ENCODE results near the gene YIF1B.

Gene YIF1B

GRCh38 chr19:38335949-38336637 is 20.3 kb upstream of the YIF1B start:
- peak; percentile 81 for DNase-seq (ENCODE audit: low read depth)

GRCh38 chr19:38333245-38333644 is 17.5 kb upstream of the YIF1B start:
- DNase-seq (ENCODE audit: low read depth): no peak

GRCh38 chr19:38331728-38332127 is 16.0 kb upstream of the YIF1B start:
- DNase-seq (ENCODE audit: low read depth): no peak

GRCh38 chr19:38329651-38330050 is 13.9 kb upstream of the YIF1B start:
- no peak for DNase-seq (ENCODE audit: low read depth)

GRCh38 chr19:38326591-38326990 is 10.8 kb upstream of the YIF1B start:
- no peak for DNase-seq (ENCODE audit: low read depth)

- DNase-seq (ENCODE audit: low read depth): no peak
Observed at GRCh38 chr19:38324431-38324830, 8.7 kb upstream of the YIF1B start.

GRCh38 chr19:38323291-38323690 is 7.5 kb upstream of the YIF1B start:
- DNase-seq (ENCODE audit: low read depth): no peak

GRCh38 chr19:38321646-38322196 is 6.0 kb upstream of the YIF1B start:
- DNase-seq (ENCODE audit: low read depth): no peak

GRCh38 chr19:38320969-38321339 is 5.2 kb upstream of the YIF1B start:
- no peak for DNase-seq (ENCODE audit: low read depth)

GRCh38 chr19:38319421-38320258 is 3.9 kb upstream of the YIF1B start, which contains the start of gene KCNK6:
Gene KCNK6 (plus strand): TSS chr19:38319845. CDS start chr19:38319951, 106 bp downstream.
- no peak for DNase-seq (ENCODE audit: low read depth)

GRCh38 chr19:38318660-38319059 is 2.9 kb upstream of the YIF1B start:
- DNase-seq (ENCODE audit: low read depth): no peak

GRCh38 chr19:38317104-38317612 is 1.4 kb upstream of the YIF1B start:
- DNase-seq (ENCODE audit: low read depth): no peak

GRCh38 chr19:38316477-38317067 is 825 bp upstream of the YIF1B start:
- DNase-seq (ENCODE audit: low read depth): no peak

- DNase-seq (ENCODE audit: low read depth): no peak
Observed at GRCh38 chr19:38310986-38311385, 4.8 kb downstream of the YIF1B start.

GRCh38 chr19:38310279-38310670 is 5.5 kb downstream of the YIF1B start:
- DNase-seq (ENCODE audit: low read depth): no peak

GRCh38 chr19:38309615-38310278 is 6.0 kb downstream of the YIF1B start:
- no peak for DNase-seq (ENCODE audit: low read depth)

- DNase-seq (ENCODE audit: low read depth): no peak
Observed at GRCh38 chr19:38308926-38309614, 6.7 kb downstream of the YIF1B start.

GRCh38 chr19:38308006-38308766 is 7.6 kb downstream of the YIF1B start:
- no peak for DNase-seq (ENCODE audit: low read depth)

- DNase-seq (ENCODE audit: low read depth): no peak
Observed at GRCh38 chr19:38307597-38307996, 8.2 kb downstream of the YIF1B start.

GRCh38 chr19:38307076-38307475 is 8.7 kb downstream of the YIF1B start:
- no peak for DNase-seq (ENCODE audit: low read depth)

- no peak for DNase-seq (ENCODE audit: low read depth)
Observed at GRCh38 chr19:38306236-38306635, 9.5 kb downstream of the YIF1B start.

Measured in HS-5 (cell line).